ENCODE data around the gene KLHL40. TPM values are rescaled to one million over a fixed set of nuclear protein-coding genes. Genes with fewer than 3 reads are reported as not detected.

The KLHL40 gene
- total RNA-seq, 1 donor from 2014 or later = not detected

GRCh38 chr3:42668413-42668760 is 16.9 kb upstream of the KLHL40 start:
- H3K4me1 Mint-ChIP-seq (ENCODE audit: low read depth, unreplicated experiment) = peaks cover 3% of the 10 kb centered on the region

GRCh38 chr3:42668793-42669217 is 16.5 kb upstream of the KLHL40 start:
- H3K27ac ChIP-seq (ENCODE audit: low read depth, low read length) = no peak overlapping the region

More at GRCh38 chr3:42668413-42668760, 16.9 kb upstream of the KLHL40 start:
- peaks cover 3% of the 10 kb centered on the region for H3K9me3 ChIP-seq (ENCODE audit: insufficient read depth, low read depth, low read length)
- H3K4me1 ChIP-seq (ENCODE audit: insufficient read depth, low read length) = no peaks in the 10 kb centered on the region
- Mint-ChIP-seq H3K9me3 (ENCODE audit: unreplicated experiment) (peaks cover 2% of the 10 kb centered on the region), H3K36me3 (ENCODE audit: low read depth, unreplicated experiment) (peaks cover 3% of the 10 kb centered on the region), H3K27me3 (ENCODE audit: low read depth, unreplicated experiment) (peaks cover 16% of the 10 kb centered on the region), H3K27ac (ENCODE audit: unreplicated experiment) (no peak overlapping the region), H3K4me3 (ENCODE audit: unreplicated experiment) (no peak overlapping the region)
- no peaks in the 10 kb centered on the region for H3K36me3 ChIP-seq (ENCODE audit: insufficient read depth, low read length)
- H2AFZ ChIP-seq (ENCODE audit: low read depth, low read length) = no peak overlapping the region
- H3K27me3 ChIP-seq (ENCODE audit: insufficient read depth, low read length) = no peaks in the 10 kb centered on the region
- no peak overlapping the region for H3K4me3 ChIP-seq (ENCODE audit: insufficient read depth, low read depth, low read length)
- H3K79me2 ChIP-seq (ENCODE audit: insufficient read depth, low read length) = no peaks in the 10 kb centered on the region
- H3K4me2 ChIP-seq (ENCODE audit: low read length) = no peak overlapping the region
- peaks cover 4% of the 10 kb centered on the region for H4K20me1 ChIP-seq (ENCODE audit: insufficient read depth, low read length)
- FAIRE-seq (no peak), DNase-seq (ENCODE audit: low read depth) (no peak)
- no peak overlapping the region for H3K9ac ChIP-seq (ENCODE audit: low read length)
- TF ChIP-seq, protein P1, sequence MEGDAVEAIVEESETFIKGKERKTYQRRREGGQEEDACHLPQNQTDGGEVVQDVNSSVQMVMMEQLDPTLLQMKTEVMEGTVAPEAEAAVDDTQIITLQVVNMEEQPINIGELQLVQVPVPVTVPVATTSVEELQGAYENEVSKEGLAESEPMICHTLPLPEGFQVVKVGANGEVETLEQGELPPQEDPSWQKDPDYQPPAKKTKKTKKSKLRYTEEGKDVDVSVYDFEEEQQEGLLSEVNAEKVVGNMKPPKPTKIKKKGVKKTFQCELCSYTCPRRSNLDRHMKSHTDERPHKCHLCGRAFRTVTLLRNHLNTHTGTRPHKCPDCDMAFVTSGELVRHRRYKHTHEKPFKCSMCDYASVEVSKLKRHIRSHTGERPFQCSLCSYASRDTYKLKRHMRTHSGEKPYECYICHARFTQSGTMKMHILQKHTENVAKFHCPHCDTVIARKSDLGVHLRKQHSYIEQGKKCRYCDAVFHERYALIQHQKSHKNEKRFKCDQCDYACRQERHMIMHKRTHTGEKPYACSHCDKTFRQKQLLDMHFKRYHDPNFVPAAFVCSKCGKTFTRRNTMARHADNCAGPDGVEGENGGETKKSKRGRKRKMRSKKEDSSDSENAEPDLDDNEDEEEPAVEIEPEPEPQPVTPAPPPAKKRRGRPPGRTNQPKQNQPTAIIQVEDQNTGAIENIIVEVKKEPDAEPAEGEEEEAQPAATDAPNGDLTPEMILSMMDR (IDR thresholded peaks at IDR 0.05; ENCODE audit: insufficient read depth, low read depth, low read length) = no peak
- no peak for TF ChIP-seq EZH2 (IDR thresholded peaks at IDR 0.05; ENCODE audit: insufficient read depth, low read length)
- no peak overlapping the region for H3K27ac ChIP-seq (ENCODE audit: low read depth, low read length)

GRCh38 chr3:42670051-42670576 is 15.2 kb upstream of the KLHL40 start:
- H3K4me1 Mint-ChIP-seq (ENCODE audit: low read depth, unreplicated experiment) = peaks cover 3% of the 10 kb centered on the region
- no peak overlapping the region for H3K4me3 Mint-ChIP-seq (ENCODE audit: unreplicated experiment)
- Histone ChIP-seq H3K79me2 (ENCODE audit: insufficient read depth, low read length) (no peaks in the 10 kb centered on the region), H3K4me3 (ENCODE audit: insufficient read depth, low read depth, low read length) (no peak overlapping the region), H3K36me3 (ENCODE audit: insufficient read depth, low read length) (no peaks in the 10 kb centered on the region), H4K20me1 (ENCODE audit: insufficient read depth, low read length) (peaks cover 4% of the 10 kb centered on the region), H3K27me3 (ENCODE audit: insufficient read depth, low read length) (no peaks in the 10 kb centered on the region), H3K4me2 (ENCODE audit: low read length) (no peak overlapping the region), H3K9me3 (ENCODE audit: insufficient read depth, low read depth, low read length) (peaks cover 3% of the 10 kb centered on the region), H2AFZ (ENCODE audit: low read depth, low read length) (no peak overlapping the region), H3K9ac (ENCODE audit: low read length) (no peak overlapping the region), H3K4me1 (ENCODE audit: insufficient read depth, low read length) (no peaks in the 10 kb centered on the region), H3K27ac (ENCODE audit: low read depth, low read length) (no peak overlapping the region)
- H3K9me3 Mint-ChIP-seq (ENCODE audit: unreplicated experiment) = peaks cover 2% of the 10 kb centered on the region
- DNase-seq (ENCODE audit: low read depth) (no peak), FAIRE-seq (no peak)
- TF ChIP-seq, protein P1 (IDR thresholded peaks at IDR 0.05; ENCODE audit: insufficient read depth, low read depth, low read length) = no peak
- no peak for TF ChIP-seq EZH2 (IDR thresholded peaks at IDR 0.05; ENCODE audit: insufficient read depth, low read length)
- H3K36me3 Mint-ChIP-seq (ENCODE audit: low read depth, unreplicated experiment) = no peaks in the 10 kb centered on the region
- H3K27me3 Mint-ChIP-seq (ENCODE audit: low read depth, unreplicated experiment) = peaks cover 16% of the 10 kb centered on the region
- no peak overlapping the region for H3K27ac Mint-ChIP-seq (ENCODE audit: unreplicated experiment)

More at GRCh38 chr3:42668793-42669217, 16.5 kb upstream of the KLHL40 start:
- Histone ChIP-seq H3K79me2 (ENCODE audit: insufficient read depth, low read length) (no peaks in the 10 kb centered on the region), H3K36me3 (ENCODE audit: insufficient read depth, low read length) (no peaks in the 10 kb centered on the region), H3K4me3 (ENCODE audit: insufficient read depth, low read depth, low read length) (no peak overlapping the region), H2AFZ (ENCODE audit: low read depth, low read length) (no peak overlapping the region), H3K4me2 (ENCODE audit: low read length) (no peak overlapping the region), H3K27me3 (ENCODE audit: insufficient read depth, low read length) (no peaks in the 10 kb centered on the region), H3K9ac (ENCODE audit: low read length) (no peak overlapping the region), H4K20me1 (ENCODE audit: insufficient read depth, low read length) (peaks cover 4% of the 10 kb centered on the region), H3K4me1 (ENCODE audit: insufficient read depth, low read length) (no peaks in the 10 kb centered on the region), H3K9me3 (ENCODE audit: insufficient read depth, low read depth, low read length) (peaks cover 3% of the 10 kb centered on the region)
- no peak for FAIRE-seq
- Mint-ChIP-seq H3K9me3 (ENCODE audit: unreplicated experiment) (peaks cover 2% of the 10 kb centered on the region), H3K27me3 (ENCODE audit: low read depth, unreplicated experiment) (peaks cover 16% of the 10 kb centered on the region), H3K4me3 (ENCODE audit: unreplicated experiment) (no peak overlapping the region), H3K27ac (ENCODE audit: unreplicated experiment) (no peak overlapping the region), H3K4me1 (ENCODE audit: low read depth, unreplicated experiment) (peaks cover 3% of the 10 kb centered on the region), H3K36me3 (ENCODE audit: low read depth, unreplicated experiment) (no peaks in the 10 kb centered on the region)
- TF ChIP-seq, protein P1 (IDR thresholded peaks at IDR 0.05; ENCODE audit: insufficient read depth, low read depth, low read length) = no peak
- TF ChIP-seq EZH2 (IDR thresholded peaks at IDR 0.05; ENCODE audit: insufficient read depth, low read length) = no peak
- DNase-seq (ENCODE audit: low read depth) = no peak
